OCI-LY3 (cell line): ENCODE data around the gene SLC43A2.

ENCODE experiments used
- H2AFZ ChIP-seq: fragments of 200-600, 300-600 bp; shearing (Covaris generic); 2 replicates; pipeline ENCODE4 v1.6.0; 2014; ENCODE audit warnings: antibody characterized with exemption, low read depth, low read length
- H3K27ac ChIP-seq: fragments of 200-600, 300-600 bp; sonication (generic); 2 replicates; pipeline ENCODE4 v1.5.1; 2014; ENCODE audit warnings: mild to moderate bottlenecking, low read length, moderate library complexity, mixed read lengths
- H3K27me3 ChIP-seq: fragments of 200-600, 300-600 bp; sonication (generic); 2 replicates; pipeline ENCODE4 v1.6.1; 2014; ENCODE audit warnings: low read depth, low read length, mixed read lengths
- H3K36me3 ChIP-seq: fragments of 200-600, 300-600 bp; sonication (generic); replicated peaks from 2 replicates; pipeline ENCODE3; 2014; ENCODE audit warnings: low read depth, low read length, mixed read lengths
- H3K4me1 ChIP-seq: fragments of 300-600, 200-600 bp; sonication (generic); 2 replicates; pipeline ENCODE4 v1.6.1; 2014; ENCODE audit warnings: low read length, mixed read lengths
- H3K4me2 ChIP-seq: fragments of 200-600, 300-600 bp; sonication (generic); 2 replicates; pipeline ENCODE4 v1.6.1; 2014; ENCODE audit warnings: low read length, mixed read lengths
- H3K4me3 ChIP-seq: fragments of 300-600, 200-600 bp; sonication (generic); 2 replicates; pipeline ENCODE4 v1.5.1; 2014; ENCODE audit warnings: antibody characterized with exemption, mild to moderate bottlenecking, low read length, moderate library complexity
- H3K79me2 ChIP-seq: fragments of 300-600, 200-600 bp; shearing (Covaris generic); 2 replicates; pipeline ENCODE4 v1.6.1; 2014; ENCODE audit warnings: mild to moderate bottlenecking, low read length, mixed read lengths
- H3K9ac ChIP-seq: fragments of 300-600, 200-600 bp; shearing (Covaris generic); 2 replicates; pipeline ENCODE4 v1.6.0; 2014; ENCODE audit warnings: mild to moderate bottlenecking, low read length, moderate library complexity
- H3K9me3 ChIP-seq: fragments of 200-600, 300-600 bp; shearing (Covaris generic); 2 replicates; pipeline ENCODE4 v1.6.1; 2014; ENCODE audit warnings: low read length, mixed read lengths; ENCODE audit not compliant: insufficient read depth
- H4K20me1 ChIP-seq: fragments of 200-600, 300-600 bp; sonication (generic); 2 replicates; pipeline ENCODE4 v1.6.1; 2016; ENCODE audit warnings: low read length, mixed read lengths; ENCODE audit not compliant: insufficient read depth
- EZH2phosphoT487 ChIP-seq: fragments of 200-600 bp; shearing (Covaris generic); IDR thresholded peaks from 2 replicates; pipeline ENCODE4 v1.6.1; 2018; ENCODE audit warnings: antibody characterized with exemption, mixed run types, low read depth
- TF ChIP-seq, protein P1 (sequence below): fragments of 200-600, 300-600 bp; sonication (generic); IDR thresholded peaks from 2 replicates; pipeline ENCODE4 v1.5.1; 2014; ENCODE audit warnings: antibody characterized with exemption, low read length, low read depth

SLC43A2 gene

DNA sequence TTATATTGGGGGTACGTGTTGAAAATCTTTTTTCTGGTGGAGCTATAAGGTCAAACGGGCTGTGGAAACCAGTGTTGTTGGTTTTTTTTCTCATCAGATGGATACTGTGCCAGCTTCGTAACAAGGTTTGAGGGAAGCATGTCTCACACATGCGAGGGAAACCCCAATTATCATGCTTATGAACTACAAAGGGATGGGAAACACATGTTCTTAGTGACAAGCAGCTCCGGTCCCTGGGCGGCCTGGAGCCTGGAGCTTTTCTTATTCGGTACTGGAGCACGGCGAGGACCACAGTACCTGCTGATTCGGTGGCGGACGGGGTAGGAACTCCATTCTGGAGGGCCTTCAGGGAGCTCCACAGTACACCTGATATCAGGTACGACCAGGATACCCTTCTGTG is 12.5 kb downstream of the SLC43A2 start:
- no peak overlapping the region for H3K4me2 ChIP-seq
- no peak overlapping the region for H3K9ac ChIP-seq
- H3K27me3 ChIP-seq = no peaks in the 10 kb centered on the region
- no peaks in the 10 kb centered on the region for H3K9me3 ChIP-seq
- no peaks in the 10 kb centered on the region for H3K4me1 ChIP-seq
- H2AFZ ChIP-seq = no peak overlapping the region
- H3K4me3 ChIP-seq = no peak overlapping the region
- TF ChIP-seq EZH2phosphoT487 = no peak
- TF ChIP-seq, protein P1, sequence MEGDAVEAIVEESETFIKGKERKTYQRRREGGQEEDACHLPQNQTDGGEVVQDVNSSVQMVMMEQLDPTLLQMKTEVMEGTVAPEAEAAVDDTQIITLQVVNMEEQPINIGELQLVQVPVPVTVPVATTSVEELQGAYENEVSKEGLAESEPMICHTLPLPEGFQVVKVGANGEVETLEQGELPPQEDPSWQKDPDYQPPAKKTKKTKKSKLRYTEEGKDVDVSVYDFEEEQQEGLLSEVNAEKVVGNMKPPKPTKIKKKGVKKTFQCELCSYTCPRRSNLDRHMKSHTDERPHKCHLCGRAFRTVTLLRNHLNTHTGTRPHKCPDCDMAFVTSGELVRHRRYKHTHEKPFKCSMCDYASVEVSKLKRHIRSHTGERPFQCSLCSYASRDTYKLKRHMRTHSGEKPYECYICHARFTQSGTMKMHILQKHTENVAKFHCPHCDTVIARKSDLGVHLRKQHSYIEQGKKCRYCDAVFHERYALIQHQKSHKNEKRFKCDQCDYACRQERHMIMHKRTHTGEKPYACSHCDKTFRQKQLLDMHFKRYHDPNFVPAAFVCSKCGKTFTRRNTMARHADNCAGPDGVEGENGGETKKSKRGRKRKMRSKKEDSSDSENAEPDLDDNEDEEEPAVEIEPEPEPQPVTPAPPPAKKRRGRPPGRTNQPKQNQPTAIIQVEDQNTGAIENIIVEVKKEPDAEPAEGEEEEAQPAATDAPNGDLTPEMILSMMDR = no peak
- H3K36me3 ChIP-seq = no peaks in the 10 kb centered on the region
- no peaks in the 10 kb centered on the region for H4K20me1 ChIP-seq
- H3K79me2 ChIP-seq = no peaks in the 10 kb centered on the region
- H3K27ac ChIP-seq = no peak overlapping the region

DNA sequence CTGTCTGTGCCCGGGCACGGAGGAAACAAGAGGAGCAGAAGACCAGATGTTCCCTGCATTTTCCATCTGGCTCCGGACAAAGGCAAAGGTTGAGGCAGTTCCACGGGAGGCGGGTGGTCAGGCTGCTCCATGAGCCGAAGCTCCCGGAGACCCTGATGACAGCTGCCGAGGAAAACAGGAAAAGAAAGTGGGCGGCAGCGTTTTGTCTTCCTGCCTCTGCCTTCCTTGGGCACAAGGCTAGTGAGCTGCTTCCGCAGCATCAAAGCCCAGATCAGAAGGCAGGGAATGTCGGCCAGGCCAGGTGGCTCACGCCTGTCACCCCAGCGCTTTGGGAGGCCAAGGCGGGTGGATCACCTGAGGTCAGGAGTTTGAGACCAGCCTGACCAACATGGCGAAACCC is 16.2 kb downstream of the SLC43A2 start:
- H3K4me2 ChIP-seq = no peak overlapping the region
- no peaks in the 10 kb centered on the region for H3K36me3 ChIP-seq

DNA sequence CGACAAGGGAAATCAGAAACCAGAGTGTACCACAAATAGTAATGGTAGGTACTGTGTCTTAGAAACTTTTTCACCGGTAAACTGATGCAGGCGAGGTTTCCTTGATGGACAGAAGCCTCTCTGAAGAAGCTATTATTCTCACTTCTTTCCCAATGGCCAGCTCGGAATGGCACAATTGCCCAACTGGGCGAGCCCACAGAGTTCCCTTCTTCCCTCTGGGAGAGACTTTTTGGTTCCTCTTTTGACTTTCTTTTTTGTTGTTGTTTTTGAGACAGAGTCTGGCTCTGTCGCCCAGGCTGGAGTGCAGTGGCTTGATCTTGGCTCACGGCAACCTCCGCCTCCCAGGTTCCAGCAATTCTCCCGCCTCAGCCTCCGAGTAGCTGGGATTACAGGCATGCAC is 16.9 kb downstream of the SLC43A2 start:
- Histone ChIP-seq H3K27ac (no peak overlapping the region), H3K36me3 (no peaks in the 10 kb centered on the region), H2AFZ (no peak overlapping the region), H3K4me2 (no peak overlapping the region), H3K4me1 (peaks cover 16% of the 10 kb centered on the region), H4K20me1 (no peaks in the 10 kb centered on the region), H3K27me3 (no peaks in the 10 kb centered on the region), H3K4me3 (no peak overlapping the region), H3K9ac (no peak overlapping the region), H3K9me3 (no peaks in the 10 kb centered on the region), H3K79me2 (no peaks in the 10 kb centered on the region)
- no peak for TF ChIP-seq EZH2phosphoT487
- TF ChIP-seq, protein P1 = no peak

More for the DNA sequence above, 16.2 kb downstream of the SLC43A2 start:
- H2AFZ ChIP-seq = no peak overlapping the region
- no peak overlapping the region for H3K9ac ChIP-seq
- H3K4me3 ChIP-seq = no peak overlapping the region
- H3K79me2 ChIP-seq = no peaks in the 10 kb centered on the region
- no peak for TF ChIP-seq EZH2phosphoT487
- TF ChIP-seq, protein P1 = no peak
- H3K27me3 ChIP-seq = no peaks in the 10 kb centered on the region
- H3K4me1 ChIP-seq = peaks cover 9% of the 10 kb centered on the region
- no peaks in the 10 kb centered on the region for H4K20me1 ChIP-seq
- no peaks in the 10 kb centered on the region for H3K9me3 ChIP-seq
- no peak overlapping the region for H3K27ac ChIP-seq

DNA sequence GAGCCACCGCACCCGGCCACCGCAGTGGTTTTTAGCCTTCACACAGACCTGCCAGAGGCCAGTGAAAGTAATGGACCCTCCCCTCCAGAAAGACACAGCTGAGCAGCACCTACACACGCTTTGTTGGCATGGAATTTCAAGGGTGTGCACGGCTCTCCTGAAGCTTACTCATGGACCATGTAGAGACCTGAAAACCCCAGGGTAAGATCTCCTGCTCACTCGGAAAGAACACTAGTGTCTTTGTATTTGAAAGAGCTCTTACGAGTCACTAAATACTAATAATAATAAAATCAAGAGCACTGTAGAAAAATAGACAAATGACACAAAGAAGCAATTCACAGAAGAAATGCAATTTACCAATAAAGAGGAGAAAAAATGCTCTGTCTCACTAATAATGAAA is 20.0 kb downstream of the SLC43A2 start:
- Histone ChIP-seq H2AFZ (no peak overlapping the region), H3K79me2 (no peaks in the 10 kb centered on the region), H3K4me2 (no peak overlapping the region), H3K27ac (no peak overlapping the region), H3K9ac (no peak overlapping the region), H4K20me1 (no peaks in the 10 kb centered on the region), H3K36me3 (no peaks in the 10 kb centered on the region), H3K4me3 (no peak overlapping the region), H3K9me3 (no peaks in the 10 kb centered on the region), H3K27me3 (no peaks in the 10 kb centered on the region), H3K4me1 (peaks cover 27% of the 10 kb centered on the region)
- TF ChIP-seq, protein P1 = no peak
